GM21390 (cell line): ENCODE data around the gene SH2D7.
A peak's percentile ranks its signal among the peaks of the same experiment; 100 is the strongest.

ENCODE experiments used
- ATAC-seq: cut with Tn5 transposase; IDR thresholded peaks from one replicate; pipeline ENCODE4 v1.9.1; 2021; ENCODE audit not compliant: unreplicated experiment

Gene SH2D7

GRCh38 chr15:78103406-78104118, 11.2 kb downstream of the SH2D7 start:
- peak; percentile 92 for ATAC-seq

- no peak for ATAC-seq
These were observed 11.7 kb downstream of the SH2D7 start for GRCh38 chr15:78104119-78104479.

- ATAC-seq: no peak
These were observed 12.5 kb downstream of the SH2D7 start for GRCh38 chr15:78104566-78105475.

- no peak for ATAC-seq
These were observed 13.3 kb downstream of the SH2D7 start for GRCh38 chr15:78105476-78106241.

- ATAC-seq: no peak
These were observed 15.1 kb downstream of the SH2D7 start for GRCh38 chr15:78107471-78107870.

- ATAC-seq: peak; percentile 48
These were observed 16.1 kb downstream of the SH2D7 start for GRCh38 chr15:78108300-78109084.

GRCh38 chr15:78109156-78109555, 16.8 kb downstream of the SH2D7 start:
- no peak for ATAC-seq

- ATAC-seq: no peak
These were observed 17.7 kb downstream of the SH2D7 start for GRCh38 chr15:78110096-78110495.

- ATAC-seq: no peak
These were observed 18.6 kb downstream of the SH2D7 start for GRCh38 chr15:78110916-78111475.

- no peak for ATAC-seq
These were observed 19.4 kb downstream of the SH2D7 start for GRCh38 chr15:78111788-78112187.

GRCh38 chr15:78112551-78112950, 20.2 kb downstream of the SH2D7 start:
- no peak for ATAC-seq

- no peak for ATAC-seq
These were observed 28.2 kb downstream of the SH2D7 start for GRCh38 chr15:78120523-78120922.

- ATAC-seq: no peak
These were observed 32.9 kb downstream of the SH2D7 start for GRCh38 chr15:78125267-78125666.

GRCh38 chr15:78127882-78128281, 35.5 kb downstream of the SH2D7 start:
- ATAC-seq: no peak

- ATAC-seq: no peak
These were observed 36.9 kb downstream of the SH2D7 start for GRCh38 chr15:78129077-78129750.

GRCh38 chr15:78129751-78130287, 37.5 kb downstream of the SH2D7 start:
- no peak for ATAC-seq

GRCh38 chr15:78130466-78131294, 38.3 kb downstream of the SH2D7 start:
- peak; percentile 55 for ATAC-seq

GRCh38 chr15:78131295-78132061, 39.1 kb downstream of the SH2D7 start, which contains the start of gene CIB2:
CIB2 (minus strand) TSS chr15:78131445; CDS start chr15:78131215, 230 bp downstream.
- peak; percentile 87 for ATAC-seq
